NT2/D1 (cell line): ENCODE results near the gene ARHGAP35.

ENCODE experiments used
- SUZ12 ChIP-seq: IDR thresholded peaks from 2 replicates; pipeline ENCODE4 v1.6.1; 2011; ENCODE audit not compliant: insufficient read length, insufficient read depth; ENCODE audit errors: extremely low read depth
- YY1 ChIP-seq: IDR thresholded peaks from 2 replicates; pipeline ENCODE4 v1.6.1; 2011; ENCODE audit not compliant: insufficient read length, insufficient read depth
- ZNF274 ChIP-seq: IDR thresholded peaks from 2 replicates; pipeline ENCODE4 v1.6.1; 2011; ENCODE audit warnings: mild to moderate bottlenecking, low read depth, low read length

DNA sequence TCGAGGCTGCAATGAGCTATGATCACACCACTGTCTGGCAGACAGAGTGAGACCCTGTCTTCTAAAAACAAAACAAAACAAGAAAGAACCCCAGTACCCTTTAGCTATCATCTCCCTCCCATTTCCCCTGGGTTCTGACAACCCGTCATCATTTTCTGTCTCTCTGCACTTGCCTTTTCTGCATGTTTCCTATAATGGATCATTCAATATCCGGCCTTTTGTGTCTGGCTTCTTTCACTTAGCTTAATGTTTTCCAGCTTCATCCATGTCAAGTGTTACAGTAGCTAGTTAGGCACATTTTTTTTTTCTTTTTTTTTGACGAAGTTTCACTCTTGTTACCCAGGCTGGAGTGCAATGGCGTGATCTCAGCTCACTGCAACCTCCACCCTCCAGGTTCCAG is 26.7 kb upstream of the ARHGAP35 start:
- TF ChIP-seq ZNF274, result no peak
- TF ChIP-seq YY1, result no peak
- no peak for TF ChIP-seq SUZ12
